HG02678 (cell line): ENCODE results near the gene SSPN.

ENCODE experiments used
- ATAC-seq: cut with Tn5 transposase; IDR thresholded peaks from one replicate; pipeline ENCODE4 v1.9.1; 2021; ENCODE audit warnings: mild to moderate bottlenecking, moderate library complexity; ENCODE audit not compliant: unreplicated experiment

The SSPN gene

DNA sequence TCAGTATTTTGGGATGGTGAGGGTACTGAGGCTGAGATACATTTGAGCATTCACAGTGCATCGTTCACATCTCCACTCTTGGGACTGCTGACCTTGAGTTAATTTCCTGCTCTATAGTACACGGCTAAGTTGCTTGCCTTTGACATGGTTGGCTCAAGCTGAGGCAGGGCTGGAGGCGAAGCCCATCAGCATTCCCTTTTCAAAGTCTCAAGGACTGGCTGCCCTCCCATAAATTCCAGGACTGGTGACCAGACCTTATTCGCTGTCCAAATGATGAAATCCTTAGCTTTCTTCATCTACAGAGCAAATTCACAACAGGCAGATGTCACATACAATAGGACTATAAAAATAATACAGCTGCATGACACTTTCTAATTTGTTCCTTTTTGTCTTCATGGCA is 85.9 kb downstream of the SSPN start:
- no peak for ATAC-seq

- ATAC-seq = no peak
Measured at GRCh38 chr12:26282339-26282940, 87.1 kb downstream of the SSPN start.

- no peak for ATAC-seq
Measured at GRCh38 chr12:26283046-26283445, 87.7 kb downstream of the SSPN start.

DNA sequence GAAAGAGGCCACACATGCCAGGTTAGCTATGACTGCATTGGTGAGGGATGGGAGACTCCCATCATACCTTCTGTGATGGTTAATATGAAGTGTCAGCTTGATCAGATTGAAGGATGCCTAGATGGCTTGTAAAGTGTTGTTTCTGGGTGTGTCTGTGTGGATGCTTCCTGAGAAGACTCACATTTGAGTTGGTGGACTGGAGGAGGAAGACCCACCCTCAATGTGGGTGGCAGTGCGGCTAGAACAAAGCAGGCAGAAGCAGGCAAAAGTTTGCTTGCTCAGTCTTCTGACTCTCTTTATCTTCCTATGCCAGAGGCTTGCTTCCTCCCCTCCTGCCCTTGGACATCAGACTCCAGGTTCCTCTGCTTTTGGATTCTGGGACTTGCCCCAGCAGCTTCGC is 88.2 kb downstream of the SSPN start:
- no peak for ATAC-seq

DNA sequence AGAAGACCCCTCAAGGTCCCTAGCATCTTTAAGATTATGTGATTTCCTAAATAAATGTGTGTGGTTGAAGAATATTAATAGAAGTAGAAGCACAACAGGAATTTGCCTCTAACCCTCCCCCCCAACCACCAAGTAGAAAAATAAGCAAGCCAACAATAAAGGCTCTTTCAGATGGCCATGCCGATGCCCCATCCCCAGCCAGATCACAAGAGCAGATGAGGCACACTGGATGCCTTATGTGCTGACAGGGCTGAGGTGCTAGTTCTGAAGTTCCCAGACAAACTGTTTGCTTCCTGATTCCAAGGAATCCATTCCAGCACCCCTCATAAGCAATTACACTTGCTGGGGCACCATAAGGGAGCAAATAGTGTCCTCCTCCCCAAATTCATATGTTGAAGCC is 90.0 kb downstream of the SSPN start:
- ATAC-seq = no peak

- ATAC-seq = no peak
Measured at GRCh38 chr12:26286186-26286585, 90.8 kb downstream of the SSPN start.

- peak; percentile 56 for ATAC-seq
Measured at GRCh38 chr12:26287671-26288381, 92.5 kb downstream of the SSPN start.

- no peak for ATAC-seq
Measured at GRCh38 chr12:26290565-26290964, 95.2 kb downstream of the SSPN start.

GRCh38 chr12:26292596-26292995 is 97.2 kb downstream of the SSPN start:
- no peak for ATAC-seq

DNA sequence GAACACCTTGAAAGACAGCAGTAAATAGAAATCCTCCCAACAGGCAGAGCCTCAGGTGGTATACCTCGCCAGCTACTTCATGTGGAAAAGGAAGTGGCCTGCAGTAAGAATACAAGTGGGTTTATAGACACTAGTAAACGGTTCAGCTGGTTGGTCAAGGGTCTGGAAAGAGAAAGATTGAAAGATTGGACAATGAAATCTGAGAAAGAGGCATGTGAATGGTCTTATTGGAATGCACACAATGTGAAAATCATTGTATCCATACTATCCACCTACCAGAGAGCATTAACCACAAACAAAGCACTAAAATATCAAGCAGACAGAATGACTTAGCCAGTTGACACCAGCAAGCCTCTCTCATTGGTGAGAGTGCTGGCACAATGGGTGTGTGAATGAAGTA is 98.2 kb downstream of the SSPN start:
- ATAC-seq = no peak

GRCh38 chr12:26295001-26295400 is 99.6 kb downstream of the SSPN start:
- ATAC-seq = no peak

GRCh38 chr12:26297396-26298070 is 102.2 kb downstream of the SSPN start:
- no peak for ATAC-seq

DNA sequence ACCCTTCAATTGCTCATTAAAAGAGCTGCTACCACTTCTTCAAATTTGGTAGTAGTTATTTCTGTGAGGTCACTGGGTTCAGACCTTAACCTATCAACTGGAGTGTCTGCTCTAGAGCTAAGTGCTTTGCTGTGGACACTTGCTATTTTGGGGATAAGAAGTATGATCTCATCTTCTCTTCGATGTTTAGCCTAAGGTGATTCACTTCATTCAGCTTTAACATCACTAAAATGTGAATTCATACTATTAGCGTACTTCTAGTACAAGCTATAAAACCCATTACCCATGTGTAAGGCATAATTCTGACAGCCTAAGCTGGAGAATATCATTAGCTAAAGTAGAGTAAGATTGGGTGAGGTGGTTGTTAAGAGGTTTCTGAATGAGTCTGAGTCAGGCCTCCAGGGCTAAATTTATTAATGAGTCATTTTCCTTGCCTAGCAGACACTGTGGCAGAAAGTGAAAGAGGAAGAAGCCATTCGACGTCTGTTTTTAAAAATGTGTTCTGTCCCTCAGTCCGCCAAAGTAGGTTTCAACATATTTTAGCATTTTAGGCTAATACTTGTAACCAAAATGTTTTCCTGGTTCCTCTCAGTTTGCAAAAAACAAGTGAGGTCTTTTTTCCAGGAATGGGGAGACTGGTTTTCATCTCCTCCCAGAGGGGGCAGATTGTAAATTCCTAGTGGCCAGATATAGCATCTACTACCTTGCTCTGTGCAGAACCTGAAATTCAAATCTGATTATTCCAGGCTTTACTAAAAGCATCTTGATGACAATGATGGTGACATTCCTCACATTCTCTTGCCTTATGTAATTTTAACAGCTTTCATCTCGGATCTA is 103.6 kb downstream of the SSPN start:
- ATAC-seq = peak; percentile 98

DNA sequence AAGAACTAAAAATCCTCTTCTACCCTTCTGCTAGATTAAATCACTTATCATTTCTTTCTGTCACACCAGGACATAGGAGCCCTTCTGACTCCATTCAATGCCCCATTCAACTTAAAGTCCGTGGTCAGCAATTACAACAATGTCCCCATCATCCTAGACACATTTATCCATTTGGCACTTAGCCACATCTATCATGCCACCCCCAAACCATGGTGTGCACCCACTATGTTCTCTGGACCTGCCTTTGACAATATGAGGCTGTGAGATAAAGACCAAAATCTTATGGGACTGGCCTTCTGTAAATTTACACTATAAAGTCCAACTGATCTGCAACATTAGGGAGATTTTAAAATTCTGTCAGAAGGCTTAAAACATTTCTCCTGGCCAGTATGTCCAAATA is 104.4 kb downstream of the SSPN start:
- ATAC-seq = no peak
